Esophagus muscularis mucosa (tissue), 4 donors: ENCODE results near the gene MTRF1L.

Experiments
- CTCF ChIP-seq, 3 experiments: fragments of 200-600 bp in 2 of 3; fragments of 450-650 bp in 1 of 3; sonication (generic) in 2 of 3; IDR thresholded peaks; one replicate each; pipeline ENCODE4 v1.5.1; 2017 to 2019; ENCODE audit warnings: antibody characterized with exemption in 3 of 3, mild to moderate bottlenecking in 2 of 3, moderate library complexity in 1 of 3
- EP300 ChIP-seq: sonication (generic); formaldehyde crosslinking; IDR thresholded peaks from one replicate; pipeline ENCODE4 v1.6.1; 2017; ENCODE audit warnings: antibody characterized with exemption
- POLR2A ChIP-seq: fragments of 450-650 bp; IDR thresholded peaks from one replicate; pipeline ENCODE4 v1.6.1; 2017; ENCODE audit warnings: antibody characterized with exemption, moderate library complexity, mild to moderate bottlenecking, low read depth
- POLR2AphosphoS5 ChIP-seq, 2 donors: sonication (generic); formaldehyde crosslinking; IDR thresholded peaks; one replicate each; pipeline ENCODE4 v1.6.1; 2017; ENCODE audit warnings: antibody characterized with exemption in 2 of 2

GRCh38 chr6:153044295-153044694 is 41.8 kb upstream of the MTRF1L start:
- TF ChIP-seq CTCF (IDR thresholded peaks at IDR 0.05) (no peak), POLR2A (no peak), POLR2AphosphoS5 (IDR thresholded peaks at IDR 0.05) (no peak), EP300 (no peak)
